GM12864 (cell line): ENCODE data around the gene SIRPB2.

Experiments used
- DNase-seq: peaks from one replicate; pipeline ENCODE4 v3.0.0-alpha.2; 2011; ENCODE audit warnings: low read depth
- H3K4me3 ChIP-seq: 2 replicates; pipeline ENCODE4 v1.5.1; 2011; ENCODE audit warnings: mild to moderate bottlenecking, low read depth, low read length, control low read depth
- CTCF ChIP-seq: IDR thresholded peaks from 2 replicates; pipeline ENCODE4 v1.5.1; 2011; ENCODE audit warnings: low read depth, mild to moderate bottlenecking, moderate library complexity, low read length, control low read depth, inconsistent platforms; ENCODE audit errors: missing control alignments

SIRPB2 gene

GRCh38 chr20:1479831-1480595 is 11.2 kb downstream of the SIRPB2 start:
- no peak overlapping the region for H3K4me3 ChIP-seq
- DNase-seq: no peak
- no peak for TF ChIP-seq CTCF

GRCh38 chr20:1478566-1478965 is 12.7 kb downstream of the SIRPB2 start:
- no peak for TF ChIP-seq CTCF
- DNase-seq: no peak
- H3K4me3 ChIP-seq: no peak overlapping the region

- no peak overlapping the region for H3K4me3 ChIP-seq
These were observed 13.2 kb downstream of the SIRPB2 start for GRCh38 chr20:1477896-1478490.

GRCh38 chr20:1474817-1475603 is 16.2 kb downstream of the SIRPB2 start:
- H3K4me3 ChIP-seq: no peak overlapping the region
- DNase-seq: no peak
- peak; percentile 30 for TF ChIP-seq CTCF

More at GRCh38 chr20:1477896-1478490, 13.2 kb downstream of the SIRPB2 start:
- no peak for TF ChIP-seq CTCF
- no peak for DNase-seq

- no peak for TF ChIP-seq CTCF
- H3K4me3 ChIP-seq: no peak overlapping the region
- no peak for DNase-seq
These were observed 16.9 kb downstream of the SIRPB2 start for GRCh38 chr20:1474325-1474724.

GRCh38 chr20:1473246-1474220 is 17.7 kb downstream of the SIRPB2 start:
- no peak for DNase-seq
- TF ChIP-seq CTCF: no peak

More at GRCh38 chr20:1473246-1474220, 17.7 kb downstream of the SIRPB2 start:
- H3K4me3 ChIP-seq: no peak overlapping the region
